ENCODE data around the gene CABYR. TPM values are rescaled to one million over a fixed set of nuclear protein-coding genes. Genes with fewer than 3 reads are reported as not detected.

The CABYR gene
- total RNA-seq, 1 donor from 2014 or later, result 7.0 TPM

DNA sequence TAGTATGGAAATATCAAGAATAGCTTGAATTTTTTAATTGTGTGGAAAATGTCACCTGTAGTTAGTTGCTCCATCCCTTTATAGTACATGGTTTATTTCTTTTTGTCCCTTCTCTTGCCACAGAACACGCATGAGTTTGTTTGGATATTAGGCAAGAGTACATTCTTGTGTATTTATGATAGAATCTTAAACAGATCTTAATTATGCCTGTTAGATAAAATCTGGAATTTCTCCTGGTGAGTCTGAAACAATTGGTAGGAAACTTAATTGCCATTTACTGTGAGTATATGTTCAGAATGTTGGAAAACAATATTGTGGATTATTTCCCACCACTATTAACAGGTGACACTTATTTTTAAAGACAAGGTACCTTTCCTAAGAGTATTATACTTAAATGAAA lies 30.2 kb upstream of the CABYR start:
- Histone ChIP-seq H3K4me3 (ENCODE audit: insufficient read depth, low read depth, low read length) (no peak overlapping the region), H2AFZ (ENCODE audit: low read depth, low read length) (no peak overlapping the region)

DNA sequence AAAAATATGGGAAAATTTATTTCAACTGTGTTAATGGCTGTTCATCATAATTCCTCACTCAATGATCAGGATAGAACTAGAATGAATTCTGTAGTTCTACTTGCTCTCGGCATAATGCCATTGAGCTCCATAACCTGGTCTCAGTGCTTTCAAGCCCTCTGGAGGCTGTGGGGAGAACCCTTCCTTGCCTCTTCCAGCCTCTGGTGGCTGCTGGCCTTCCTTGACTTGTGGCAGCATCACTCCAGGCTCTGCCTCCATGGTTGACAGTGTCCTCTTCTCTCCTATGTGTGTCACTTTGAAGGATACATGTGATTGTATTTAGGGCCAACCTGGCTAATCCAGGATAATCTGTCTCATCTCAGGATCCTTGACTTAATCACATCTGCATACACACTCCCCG lies 26.9 kb upstream of the CABYR start:
- no peaks in the 10 kb centered on the region for H3K79me2 ChIP-seq (ENCODE audit: insufficient read depth, low read length)
- H3K36me3 ChIP-seq (ENCODE audit: insufficient read depth, low read length), result peaks cover 2% of the 10 kb centered on the region
- no peaks in the 10 kb centered on the region for H3K9me3 Mint-ChIP-seq (ENCODE audit: unreplicated experiment)
- no peaks in the 10 kb centered on the region for H3K27me3 ChIP-seq (ENCODE audit: insufficient read depth, low read length)
- no peaks in the 10 kb centered on the region for H4K20me1 ChIP-seq (ENCODE audit: insufficient read depth, low read length)
- no peak overlapping the region for H3K9ac ChIP-seq (ENCODE audit: low read length)
- FAIRE-seq (no peak), DNase-seq (ENCODE audit: low read depth) (no peak)
- no peaks in the 10 kb centered on the region for H3K9me3 ChIP-seq (ENCODE audit: insufficient read depth, low read depth, low read length)
- H3K27ac Mint-ChIP-seq (ENCODE audit: unreplicated experiment), result no peak overlapping the region
- no peaks in the 10 kb centered on the region for H3K27me3 Mint-ChIP-seq (ENCODE audit: low read depth, unreplicated experiment)
- no peak overlapping the region for H3K4me3 Mint-ChIP-seq (ENCODE audit: unreplicated experiment)
- H3K36me3 Mint-ChIP-seq (ENCODE audit: low read depth, unreplicated experiment), result no peaks in the 10 kb centered on the region
- no peak for TF ChIP-seq EZH2 (IDR thresholded peaks at IDR 0.05; ENCODE audit: insufficient read depth, low read length)
- TF ChIP-seq, protein P1, sequence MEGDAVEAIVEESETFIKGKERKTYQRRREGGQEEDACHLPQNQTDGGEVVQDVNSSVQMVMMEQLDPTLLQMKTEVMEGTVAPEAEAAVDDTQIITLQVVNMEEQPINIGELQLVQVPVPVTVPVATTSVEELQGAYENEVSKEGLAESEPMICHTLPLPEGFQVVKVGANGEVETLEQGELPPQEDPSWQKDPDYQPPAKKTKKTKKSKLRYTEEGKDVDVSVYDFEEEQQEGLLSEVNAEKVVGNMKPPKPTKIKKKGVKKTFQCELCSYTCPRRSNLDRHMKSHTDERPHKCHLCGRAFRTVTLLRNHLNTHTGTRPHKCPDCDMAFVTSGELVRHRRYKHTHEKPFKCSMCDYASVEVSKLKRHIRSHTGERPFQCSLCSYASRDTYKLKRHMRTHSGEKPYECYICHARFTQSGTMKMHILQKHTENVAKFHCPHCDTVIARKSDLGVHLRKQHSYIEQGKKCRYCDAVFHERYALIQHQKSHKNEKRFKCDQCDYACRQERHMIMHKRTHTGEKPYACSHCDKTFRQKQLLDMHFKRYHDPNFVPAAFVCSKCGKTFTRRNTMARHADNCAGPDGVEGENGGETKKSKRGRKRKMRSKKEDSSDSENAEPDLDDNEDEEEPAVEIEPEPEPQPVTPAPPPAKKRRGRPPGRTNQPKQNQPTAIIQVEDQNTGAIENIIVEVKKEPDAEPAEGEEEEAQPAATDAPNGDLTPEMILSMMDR (IDR thresholded peaks at IDR 0.05; ENCODE audit: insufficient read depth, low read depth, low read length), result no peak
- H3K27ac ChIP-seq (ENCODE audit: low read depth, low read length), result no peak overlapping the region
- H3K4me2 ChIP-seq (ENCODE audit: low read length), result no peak overlapping the region
- H3K4me1 Mint-ChIP-seq (ENCODE audit: low read depth, unreplicated experiment), result peaks cover 7% of the 10 kb centered on the region
- H3K4me1 ChIP-seq (ENCODE audit: insufficient read depth, low read length), result peaks cover 9% of the 10 kb centered on the region
- H3K4me3 ChIP-seq (ENCODE audit: insufficient read depth, low read depth, low read length), result no peak overlapping the region
- no peak overlapping the region for H2AFZ ChIP-seq (ENCODE audit: low read depth, low read length)

More for the DNA sequence above, 30.2 kb upstream of the CABYR start:
- no peak for DNase-seq (ENCODE audit: low read depth)
- no peak overlapping the region for H3K27ac Mint-ChIP-seq (ENCODE audit: unreplicated experiment)
- no peaks in the 10 kb centered on the region for H4K20me1 ChIP-seq (ENCODE audit: insufficient read depth, low read length)
- peaks cover 2% of the 10 kb centered on the region for H3K36me3 Mint-ChIP-seq (ENCODE audit: low read depth, unreplicated experiment)
- no peaks in the 10 kb centered on the region for H3K9me3 ChIP-seq (ENCODE audit: insufficient read depth, low read depth, low read length)
- no peak overlapping the region for H3K4me3 Mint-ChIP-seq (ENCODE audit: unreplicated experiment)
- no peaks in the 10 kb centered on the region for H3K9me3 Mint-ChIP-seq (ENCODE audit: unreplicated experiment)
- no peaks in the 10 kb centered on the region for H3K27me3 ChIP-seq (ENCODE audit: insufficient read depth, low read length)
- H3K27ac ChIP-seq (ENCODE audit: low read depth, low read length), result no peak overlapping the region
- H3K4me2 ChIP-seq (ENCODE audit: low read length), result no peak overlapping the region
- TF ChIP-seq, protein P1 (IDR thresholded peaks at IDR 0.05; ENCODE audit: insufficient read depth, low read depth, low read length), result no peak
- TF ChIP-seq EZH2 (IDR thresholded peaks at IDR 0.05; ENCODE audit: insufficient read depth, low read length), result no peak
- H3K9ac ChIP-seq (ENCODE audit: low read length), result no peak overlapping the region
- H3K79me2 ChIP-seq (ENCODE audit: insufficient read depth, low read length), result no peaks in the 10 kb centered on the region
- FAIRE-seq, result no peak
- H3K4me1 ChIP-seq (ENCODE audit: insufficient read depth, low read length), result peaks cover 9% of the 10 kb centered on the region
- peaks cover 7% of the 10 kb centered on the region for H3K4me1 Mint-ChIP-seq (ENCODE audit: low read depth, unreplicated experiment)
- H3K36me3 ChIP-seq (ENCODE audit: insufficient read depth, low read length), result no peaks in the 10 kb centered on the region
- H3K27me3 Mint-ChIP-seq (ENCODE audit: low read depth, unreplicated experiment), result no peaks in the 10 kb centered on the region

DNA sequence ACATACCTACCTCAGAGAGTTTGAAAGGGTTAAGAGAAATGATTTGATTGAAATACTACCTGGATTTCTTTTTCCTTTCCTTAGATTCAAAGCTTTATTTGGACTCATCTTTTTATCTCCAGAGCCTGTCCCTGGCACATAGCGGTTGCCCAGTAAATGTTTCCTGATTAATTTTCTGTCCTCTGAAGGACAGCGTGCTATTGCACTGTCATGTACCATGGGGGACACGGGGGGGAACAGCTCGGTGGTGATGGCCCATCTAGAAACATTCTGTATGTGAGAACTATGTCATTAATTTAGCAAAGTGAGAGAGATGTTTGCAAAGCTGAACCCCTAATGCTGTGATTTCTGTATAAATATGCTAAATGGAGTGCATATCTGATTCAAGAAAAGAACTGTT lies 26.4 kb upstream of the CABYR start:
- H2AFZ ChIP-seq (ENCODE audit: low read depth, low read length), result no peak overlapping the region
- no peaks in the 10 kb centered on the region for H4K20me1 ChIP-seq (ENCODE audit: insufficient read depth, low read length)
- Mint-ChIP-seq H3K9me3 (ENCODE audit: unreplicated experiment) (no peaks in the 10 kb centered on the region), H3K27ac (ENCODE audit: unreplicated experiment) (no peak overlapping the region), H3K27me3 (ENCODE audit: low read depth, unreplicated experiment) (no peaks in the 10 kb centered on the region), H3K36me3 (ENCODE audit: low read depth, unreplicated experiment) (no peaks in the 10 kb centered on the region), H3K4me3 (ENCODE audit: unreplicated experiment) (no peak overlapping the region), H3K4me1 (ENCODE audit: low read depth, unreplicated experiment) (peaks cover 7% of the 10 kb centered on the region)
- peaks cover 2% of the 10 kb centered on the region for H3K36me3 ChIP-seq (ENCODE audit: insufficient read depth, low read length)
- no peak overlapping the region for H3K4me2 ChIP-seq (ENCODE audit: low read length)
- H3K9me3 ChIP-seq (ENCODE audit: insufficient read depth, low read depth, low read length), result no peaks in the 10 kb centered on the region
- no peak for DNase-seq (ENCODE audit: low read depth)
- FAIRE-seq, result no peak
- no peak overlapping the region for H3K27ac ChIP-seq (ENCODE audit: low read depth, low read length)
- peaks cover 9% of the 10 kb centered on the region for H3K4me1 ChIP-seq (ENCODE audit: insufficient read depth, low read length)
- no peaks in the 10 kb centered on the region for H3K27me3 ChIP-seq (ENCODE audit: insufficient read depth, low read length)
- H3K9ac ChIP-seq (ENCODE audit: low read length), result no peak overlapping the region
- H3K79me2 ChIP-seq (ENCODE audit: insufficient read depth, low read length), result no peaks in the 10 kb centered on the region
- no peak overlapping the region for H3K4me3 ChIP-seq (ENCODE audit: insufficient read depth, low read depth, low read length)
- no peak for TF ChIP-seq EZH2 (IDR thresholded peaks at IDR 0.05; ENCODE audit: insufficient read depth, low read length)
- TF ChIP-seq, protein P1 (IDR thresholded peaks at IDR 0.05; ENCODE audit: insufficient read depth, low read depth, low read length), result no peak

Measured in astrocyte (in vitro differentiated cells and primary cell).